GM19099 (cell line): ENCODE measurements around the gene TMUB1.

ENCODE experiments used
- POLR2A ChIP-seq: IDR thresholded peaks from 3 replicates; pipeline ENCODE4 v1.6.1; 2011; ENCODE audit warnings: low read depth; ENCODE audit not compliant: insufficient read length; ENCODE audit errors: extremely low read depth

Gene TMUB1

GRCh38 chr7:151059367-151060112 lies 23.8 kb downstream of the TMUB1 start, which contains the start of gene SLC4A2:
Gene SLC4A2 (plus strand): TSS chr7:151059589. CDS start chr7:151061988, 2,399 bp downstream.
- peak; percentile 63 for TF ChIP-seq POLR2A

GRCh38 chr7:151058781-151059366 lies 24.4 kb downstream of the TMUB1 start:
- no peak for TF ChIP-seq POLR2A

- TF ChIP-seq POLR2A, result peak; percentile 52
Observed at GRCh38 chr7:151057989-151058780, 25.1 kb downstream of the TMUB1 start.

GRCh38 chr7:151057506-151057988 lies 25.7 kb downstream of the TMUB1 start, which contains the start of gene CDK5:
Gene CDK5 (minus strand): TSS chr7:151057897. CDS start chr7:151057848, 49 bp downstream.
- no peak for TF ChIP-seq POLR2A

- no peak for TF ChIP-seq POLR2A
Observed at GRCh38 chr7:151056666-151057505, 26.4 kb downstream of the TMUB1 start.

- no peak for TF ChIP-seq POLR2A
Observed at GRCh38 chr7:151056283-151056665, 27.0 kb downstream of the TMUB1 start.

- no peak for TF ChIP-seq POLR2A
Observed at GRCh38 chr7:151053751-151054150, 29.5 kb downstream of the TMUB1 start.

- TF ChIP-seq POLR2A, result no peak
Observed at GRCh38 chr7:151053096-151053495, 30.2 kb downstream of the TMUB1 start.

GRCh38 chr7:151051108-151051507 lies 32.2 kb downstream of the TMUB1 start:
- TF ChIP-seq POLR2A, result no peak

GRCh38 chr7:151048911-151049463 lies 34.3 kb downstream of the TMUB1 start:
- TF ChIP-seq POLR2A, result no peak

- TF ChIP-seq POLR2A, result no peak
Observed at GRCh38 chr7:151047976-151048815, 35.1 kb downstream of the TMUB1 start, which contains the start of gene ASIC3. Gene ASIC3 (plus strand): TSS chr7:151048531. CDS start chr7:151048886, 355 bp downstream.

GRCh38 chr7:151046603-151047573 lies 36.4 kb downstream of the TMUB1 start:
- TF ChIP-seq POLR2A, result no peak
